ENCODE data around the gene ERVK3-1. TPM values are rescaled to one million over a fixed set of nuclear protein-coding genes. Genes with fewer than 3 reads are reported as not detected.

Gene ERVK3-1
- total RNA-seq, 1 donor from 2014 or later = 11.4 TPM

GRCh38 chr19:58362272-58362994 lies 57.3 kb downstream of the ERVK3-1 start, which contains the start of gene ZNF497:
Gene ZNF497 (minus strand): TSS chr19:58362751. CDS start chr19:58357635, 5,116 bp downstream.
- DNase-seq (ENCODE audit: low read depth in 2 of 2) = peak; percentile 90 to 97

GRCh38 chr19:58364146-58364545 lies 59.0 kb downstream of the ERVK3-1 start:
- no peak for DNase-seq (ENCODE audit: low read depth in 2 of 2)

Other genes starting within 250 kb of the ERVK3-1 start
- gene ZNF135, start 246.1 kb upstream of the ERVK3-1 start, total RNA-seq = 0.64 and 1.8 TPM in 2 replicates
- 10.5 and 25.8 TPM in 2 replicates for gene ZSCAN18, start 207.1 kb upstream of the ERVK3-1 start, total RNA-seq
- gene ZNF329, start 154.6 kb upstream of the ERVK3-1 start, total RNA-seq = 7.3 and 10.1 TPM in 2 replicates
- 9.6 and 13.5 TPM in 2 replicates for gene ZNF274, start 122.3 kb upstream of the ERVK3-1 start, total RNA-seq
- gene ZNF544, start 76.5 kb upstream of the ERVK3-1 start, total RNA-seq = 39.0 and 47.8 TPM in 2 replicates
- gene ZNF8, start 26.4 kb upstream of the ERVK3-1 start, total RNA-seq = 3.0 and 4.8 TPM in 2 replicates
- 1.7 and 2.4 TPM in 2 replicates for gene ZSCAN22, start 21.6 kb downstream of the ERVK3-1 start, total RNA-seq
- 4.3 and 5.4 TPM in 2 replicates for gene A1BG, start 48.1 kb downstream of the ERVK3-1 start, total RNA-seq
- 0.51 and 0.89 TPM in 2 replicates for gene ZNF497, start 57.4 kb downstream of the ERVK3-1 start, total RNA-seq
- 1.7 and 3.7 TPM in 2 replicates for gene ZNF837, start 75.7 kb downstream of the ERVK3-1 start, total RNA-seq
- 2,588 and 2,654 TPM in 2 replicates for gene RPS5, start 81.9 kb downstream of the ERVK3-1 start, total RNA-seq
- not detected in 2 replicates for gene RNF225, start 90.3 kb downstream of the ERVK3-1 start, total RNA-seq
- 7.7 and 9.5 TPM in 2 replicates for gene ZNF584, start 103.3 kb downstream of the ERVK3-1 start, total RNA-seq
- gene ZNF132, start 134.8 kb downstream of the ERVK3-1 start, total RNA-seq = 4.1 and 6.2 TPM in 2 replicates
- gene ZNF324B, start 146.2 kb downstream of the ERVK3-1 start, total RNA-seq = 6.0 and 7.6 TPM in 2 replicates
- 8.9 and 12.4 TPM in 2 replicates for gene ZNF324, start 161.7 kb downstream of the ERVK3-1 start, total RNA-seq
- 3.2 and 5.7 TPM in 2 replicates for gene ZNF446, start 171.0 kb downstream of the ERVK3-1 start, total RNA-seq
- gene SLC27A5, start 206.6 kb downstream of the ERVK3-1 start, total RNA-seq = 10.1 and 10.9 TPM in 2 replicates
- gene ZBTB45, start 214.4 kb downstream of the ERVK3-1 start, total RNA-seq = 3.5 and 5.7 TPM in 2 replicates
- 339 and 348 TPM in 2 replicates for gene TRIM28, start 238.7 kb downstream of the ERVK3-1 start, total RNA-seq
- gene CHMP2A, start 249.7 kb downstream of the ERVK3-1 start, total RNA-seq = 90.8 and 112 TPM in 2 replicates

Data from dermis microvascular lymphatic vessel endothelial cell (primary cell).